HL-60/S4 treated with phorbol 12-myristate 13-acetate at 8.2 ng/mL for 4 days and 3 days (cell line): Measurements from ENCODE around the gene UBE2R2.

ENCODE experiments used
- in situ Hi-C: fragments of 300-500 bp; cut with MboI; formaldehyde crosslinking; loops from 2 replicates; pipeline ENCODE4 v1.15.0; 2022; ENCODE audit warnings: low sequenced_read_pairs

Gene UBE2R2

DNA sequence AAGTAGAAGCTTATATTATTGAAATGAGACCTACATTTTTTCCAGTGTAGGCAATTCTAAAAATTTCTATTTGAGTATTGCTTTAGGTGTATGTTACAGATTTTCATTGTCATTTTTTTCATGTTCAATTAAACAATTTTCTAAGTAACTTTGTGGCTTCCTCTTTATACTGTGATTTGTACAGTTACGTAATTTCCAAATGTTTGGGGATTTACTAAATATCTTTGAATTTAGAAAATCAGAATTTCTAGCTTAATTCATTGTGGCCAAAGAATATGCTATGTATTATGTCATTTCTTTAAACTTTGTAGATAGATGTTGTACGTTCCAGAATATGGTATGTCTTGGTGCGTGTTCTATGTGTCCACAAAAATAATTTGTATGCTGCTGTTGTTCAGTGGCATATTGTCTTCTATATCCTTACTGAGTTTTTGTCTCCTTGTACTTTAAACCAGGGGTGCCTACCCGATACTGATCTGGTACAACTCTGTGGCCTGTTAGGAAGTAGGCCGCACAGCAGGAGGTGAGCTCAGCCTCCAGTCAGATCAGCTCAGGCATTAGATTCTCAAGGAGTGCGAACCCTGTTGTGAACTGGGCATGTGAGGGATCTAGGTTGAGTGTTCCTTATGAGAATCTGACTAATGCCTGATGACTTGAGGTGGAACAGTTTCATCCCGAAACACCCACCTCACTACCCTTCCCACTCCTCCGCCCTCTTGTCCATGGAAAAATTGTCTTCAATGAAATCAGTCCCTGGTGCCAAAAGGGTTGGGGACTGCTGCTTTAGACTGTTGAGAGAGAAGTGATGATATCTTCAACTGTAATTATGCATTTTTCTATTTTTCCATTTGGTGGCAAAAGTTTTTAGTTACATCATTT is 63.5 kb downstream of the UBE2R2 start:
- in situ Hi-C loops = no loop called here

DNA sequence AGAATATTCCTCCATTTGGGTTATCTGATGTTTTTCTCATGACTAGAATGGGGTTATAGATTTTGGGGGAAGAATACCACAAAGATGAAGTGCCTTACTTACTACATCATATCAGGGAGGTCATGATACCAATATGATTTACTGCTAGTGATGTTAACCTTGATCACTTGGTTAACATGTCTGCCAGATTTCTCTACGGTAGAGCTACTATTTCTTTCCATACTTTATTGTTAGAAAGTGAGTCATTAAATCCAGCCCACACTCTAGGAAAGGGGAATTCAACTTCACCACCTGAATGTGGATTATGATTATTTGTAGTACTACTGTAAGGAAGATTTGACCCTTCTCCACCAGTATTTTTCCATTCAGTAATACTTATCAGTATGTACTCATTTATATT is 64.7 kb downstream of the UBE2R2 start:
- in situ Hi-C loops = no loop called here

DNA sequence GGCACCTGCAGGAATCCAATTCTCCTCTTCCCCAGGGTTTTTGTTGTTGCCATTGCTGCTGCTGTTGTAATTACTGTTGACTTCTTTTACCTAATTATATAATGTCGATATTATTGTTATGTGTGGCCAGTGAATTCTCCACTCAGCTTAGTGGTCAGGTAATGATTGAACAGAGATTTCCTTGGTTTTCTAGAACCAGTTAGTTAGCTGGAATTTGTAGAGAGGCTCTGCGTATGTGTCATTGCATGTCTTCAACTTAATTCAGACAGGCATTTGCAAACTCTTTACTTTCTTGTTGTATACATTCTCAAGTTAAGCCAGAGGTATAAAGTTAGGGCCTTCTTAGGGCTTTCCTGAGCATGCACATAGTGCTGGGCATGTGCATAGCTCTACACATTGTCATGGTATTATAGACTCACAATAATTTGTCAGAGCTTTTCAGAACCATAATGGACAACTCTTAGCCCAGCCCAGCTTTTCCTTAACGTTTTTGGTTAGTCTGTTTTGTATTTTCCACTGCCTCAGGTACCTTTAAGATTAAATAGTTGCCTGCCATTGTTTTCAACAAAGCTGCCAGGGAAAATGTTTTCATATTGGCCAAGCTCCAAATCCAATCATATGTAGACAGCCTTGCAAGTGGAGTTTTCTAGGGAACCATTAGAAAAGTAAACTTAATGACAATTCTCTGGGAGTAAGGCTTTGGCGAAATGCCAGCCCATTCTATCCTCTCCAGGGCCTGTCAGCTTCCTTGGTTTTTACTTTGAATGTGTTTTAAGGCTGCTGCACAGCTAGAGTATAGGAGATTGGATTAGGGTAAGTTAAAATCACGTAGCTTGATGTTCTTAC is 68.1 kb downstream of the UBE2R2 start:
- in situ Hi-C loops = no loop called here

DNA sequence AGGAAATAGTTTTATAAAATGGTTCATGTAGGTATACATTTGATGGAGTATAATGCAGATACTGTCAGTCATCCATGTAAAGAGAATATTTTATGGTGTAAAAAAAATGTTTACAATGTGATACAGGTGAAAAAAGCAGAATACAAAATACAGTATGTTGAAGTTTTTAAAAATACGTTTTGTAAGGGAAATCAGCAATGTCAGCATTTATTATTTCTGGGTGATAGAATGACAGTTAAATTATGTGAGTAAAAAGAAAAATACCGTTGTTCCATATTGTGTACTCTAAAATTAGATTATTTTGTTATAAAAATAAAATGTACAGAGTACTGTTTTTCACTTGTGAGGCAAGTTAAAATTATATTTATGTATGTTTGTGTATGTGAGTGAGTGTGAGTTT is 69.0 kb downstream of the UBE2R2 start:
- in situ Hi-C loops = no loop called here

DNA sequence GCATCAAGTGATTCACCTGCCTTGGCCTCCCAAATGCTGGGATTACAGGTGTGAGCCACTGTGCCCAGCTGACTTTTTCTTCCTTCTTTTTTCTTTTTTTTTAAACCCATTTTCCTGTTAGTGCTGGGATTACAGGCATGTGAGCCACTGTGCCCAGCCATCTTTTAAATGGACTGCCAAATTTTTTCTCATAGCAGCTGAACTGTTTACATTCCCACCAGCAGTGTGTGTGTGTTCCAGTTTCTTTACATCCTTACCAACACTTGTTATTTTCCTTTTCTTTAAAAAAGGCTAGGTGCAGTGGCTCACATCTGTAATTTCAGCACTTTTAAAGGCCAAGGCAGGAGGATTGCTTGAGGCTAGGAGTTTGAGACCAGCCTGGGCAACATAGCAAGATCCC is 76.9 kb downstream of the UBE2R2 start:
- in situ Hi-C loops = no loop called here

DNA sequence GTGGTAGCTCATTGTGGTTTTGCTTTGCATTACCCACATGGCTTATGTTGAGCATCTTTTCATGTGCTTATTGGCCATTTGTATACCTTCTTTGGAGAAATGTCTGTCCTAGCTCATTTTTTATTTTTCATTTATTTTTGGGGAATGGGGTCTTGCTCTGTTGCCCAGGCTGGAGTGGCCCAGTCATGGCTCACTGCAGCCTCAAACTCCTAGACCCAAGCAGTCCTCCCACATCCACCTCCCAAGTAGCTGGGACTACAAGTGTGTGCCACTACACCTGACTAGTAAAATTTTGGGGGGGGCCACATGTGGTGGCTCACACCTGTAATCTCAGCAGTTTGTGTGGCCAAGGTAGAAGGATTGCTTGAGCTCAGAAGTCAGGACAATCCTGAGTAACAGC is 77.4 kb downstream of the UBE2R2 start:
- in situ Hi-C loops = no loop called here

DNA sequence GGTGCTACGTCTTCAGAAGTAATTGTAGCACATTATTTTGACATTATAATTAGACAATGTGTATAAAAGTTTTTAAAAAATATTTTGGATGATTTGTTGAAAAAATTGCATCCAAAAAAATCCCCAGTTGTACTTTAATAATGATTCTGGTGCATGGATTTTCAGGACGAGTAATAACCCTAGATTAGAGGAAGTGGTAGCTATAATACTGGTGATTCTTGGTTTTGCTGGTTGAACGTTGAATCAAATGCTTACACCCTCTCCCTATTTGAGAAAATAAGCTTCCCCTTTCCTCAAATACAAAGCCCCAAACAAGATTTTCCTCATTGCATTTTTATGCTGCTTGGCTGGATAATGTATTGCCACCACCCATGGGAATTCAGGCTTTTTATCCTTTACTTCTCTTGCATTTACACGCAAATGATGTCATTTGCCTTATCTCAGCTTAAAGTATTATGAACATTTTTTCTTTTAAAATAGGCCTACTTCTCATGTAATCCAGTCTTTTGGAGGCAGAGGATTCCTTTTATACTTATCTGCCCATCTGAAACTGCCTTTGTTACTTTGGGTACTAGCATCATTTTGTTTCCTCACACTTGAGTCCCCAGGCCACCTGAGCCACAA is 86.3 kb downstream of the UBE2R2 start:
- in situ Hi-C loops = no loop called here

DNA sequence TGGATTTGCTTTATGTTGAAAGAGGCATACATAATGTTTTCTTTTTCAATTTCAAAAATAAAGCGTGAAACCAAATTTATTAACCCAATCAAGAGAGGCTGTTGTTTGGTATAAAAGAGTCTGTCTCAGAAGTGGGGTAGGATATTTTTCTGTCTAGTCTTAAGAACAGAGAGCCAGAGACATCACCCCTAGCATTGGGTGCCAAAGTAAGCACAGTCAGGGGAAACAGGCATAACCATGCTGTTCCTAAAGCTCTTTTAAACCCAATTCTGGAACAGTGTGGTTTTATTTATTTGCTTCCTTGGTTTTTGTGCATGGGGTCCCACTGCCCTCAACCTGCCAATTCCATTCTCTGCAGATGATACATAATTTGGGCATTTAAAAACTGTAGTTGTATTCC is 88.2 kb downstream of the UBE2R2 start:
- in situ Hi-C loops = no loop called here

DNA sequence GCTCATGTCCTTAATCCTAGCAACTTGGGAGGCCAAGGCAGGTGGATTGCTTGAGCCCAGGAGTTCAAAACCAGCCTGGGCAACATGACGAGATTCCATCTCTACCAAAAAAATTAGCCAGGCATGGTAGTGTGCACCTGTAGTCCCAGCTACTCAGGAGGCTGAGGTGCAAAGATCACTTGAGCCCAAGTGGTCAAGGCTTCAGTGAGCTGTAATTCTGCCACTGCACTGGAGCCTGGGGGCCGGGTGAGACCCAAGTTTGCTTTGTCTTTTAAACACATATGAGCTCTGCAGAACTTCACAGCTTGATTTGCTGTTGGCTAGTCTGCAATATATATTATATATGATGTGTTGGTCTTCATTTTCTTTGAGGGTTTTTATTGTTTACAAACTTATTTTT is 89.8 kb downstream of the UBE2R2 start:
- in situ Hi-C loops = no loop called here

DNA sequence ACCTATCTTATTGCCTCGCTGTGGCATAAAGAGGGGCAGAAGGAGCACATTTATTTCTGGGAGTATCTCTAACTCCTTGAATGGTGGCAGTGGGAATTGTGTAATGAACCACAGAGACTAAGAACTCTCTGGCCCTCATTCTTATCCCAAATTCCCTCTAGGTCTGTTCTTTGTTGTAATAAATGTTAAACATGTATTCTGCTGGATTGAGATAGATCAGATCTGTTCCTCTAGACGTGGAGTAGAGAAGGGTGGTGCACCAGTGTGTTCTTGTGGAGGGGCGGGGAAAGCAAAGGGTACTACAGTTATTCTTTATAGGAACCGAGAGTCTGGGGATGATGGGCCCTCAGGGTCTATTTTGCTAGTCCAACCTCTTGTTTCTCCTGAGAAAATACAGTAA is 90.4 kb downstream of the UBE2R2 start:
- in situ Hi-C loops = no loop called here

DNA sequence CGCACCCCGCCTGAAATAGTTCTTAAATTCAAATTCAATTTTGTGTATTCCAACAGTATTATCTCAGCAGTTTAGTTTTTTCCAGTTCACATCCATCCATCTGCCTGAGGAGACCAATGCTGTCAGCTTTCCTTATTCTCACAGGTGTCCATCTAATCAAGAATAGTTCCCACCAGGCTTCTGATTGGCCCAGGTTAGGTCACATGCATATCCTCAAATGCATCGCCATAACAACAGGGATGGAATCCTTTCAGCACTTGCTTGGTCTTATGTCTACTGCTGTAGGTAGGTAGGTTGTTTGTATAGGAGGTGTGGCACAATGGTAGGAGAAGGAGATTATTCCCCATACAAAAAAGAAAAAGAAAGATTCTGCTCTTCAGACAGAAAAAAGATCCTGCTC is 91.2 kb downstream of the UBE2R2 start:
- in situ Hi-C loops = no loop called here

DNA sequence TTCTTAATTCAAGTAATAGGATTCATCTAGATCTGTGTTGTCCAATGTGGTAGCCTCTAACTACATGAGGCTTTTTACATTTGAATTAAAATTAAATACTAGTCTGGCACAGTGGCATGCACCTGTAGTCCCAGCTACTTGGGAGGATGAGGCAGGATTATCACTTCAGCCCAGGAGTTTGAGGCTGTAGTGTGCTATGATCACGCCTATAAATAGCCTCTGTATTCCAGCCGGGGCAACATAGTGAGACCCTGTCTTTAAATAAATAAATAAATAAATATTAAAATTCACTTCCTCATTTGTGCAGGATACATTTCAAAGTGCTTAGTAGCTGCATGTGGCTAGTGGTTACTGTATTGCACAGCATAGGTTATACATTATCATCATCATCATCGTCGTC is 91.8 kb downstream of the UBE2R2 start:
- in situ Hi-C loops = no loop called here

DNA sequence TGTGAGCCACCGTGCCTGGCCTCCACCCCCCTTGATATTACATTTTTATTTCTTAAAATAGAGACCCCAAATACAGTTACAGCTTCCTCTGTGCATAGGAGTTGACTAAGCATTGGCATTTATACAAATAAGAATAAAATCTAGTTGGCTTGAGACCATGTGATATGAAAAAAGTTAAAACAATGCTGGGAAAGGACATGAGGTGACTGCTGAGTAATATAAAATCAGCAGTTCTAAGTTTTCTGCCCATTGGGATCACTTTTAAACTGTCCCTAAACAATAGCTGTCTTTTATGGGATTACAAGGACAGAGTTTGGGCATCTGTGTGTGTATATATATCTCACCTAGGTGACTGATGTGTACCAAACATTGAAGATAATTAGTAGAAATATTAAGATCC is 96.6 kb downstream of the UBE2R2 start:
- in situ Hi-C loops = no loop called here

DNA sequence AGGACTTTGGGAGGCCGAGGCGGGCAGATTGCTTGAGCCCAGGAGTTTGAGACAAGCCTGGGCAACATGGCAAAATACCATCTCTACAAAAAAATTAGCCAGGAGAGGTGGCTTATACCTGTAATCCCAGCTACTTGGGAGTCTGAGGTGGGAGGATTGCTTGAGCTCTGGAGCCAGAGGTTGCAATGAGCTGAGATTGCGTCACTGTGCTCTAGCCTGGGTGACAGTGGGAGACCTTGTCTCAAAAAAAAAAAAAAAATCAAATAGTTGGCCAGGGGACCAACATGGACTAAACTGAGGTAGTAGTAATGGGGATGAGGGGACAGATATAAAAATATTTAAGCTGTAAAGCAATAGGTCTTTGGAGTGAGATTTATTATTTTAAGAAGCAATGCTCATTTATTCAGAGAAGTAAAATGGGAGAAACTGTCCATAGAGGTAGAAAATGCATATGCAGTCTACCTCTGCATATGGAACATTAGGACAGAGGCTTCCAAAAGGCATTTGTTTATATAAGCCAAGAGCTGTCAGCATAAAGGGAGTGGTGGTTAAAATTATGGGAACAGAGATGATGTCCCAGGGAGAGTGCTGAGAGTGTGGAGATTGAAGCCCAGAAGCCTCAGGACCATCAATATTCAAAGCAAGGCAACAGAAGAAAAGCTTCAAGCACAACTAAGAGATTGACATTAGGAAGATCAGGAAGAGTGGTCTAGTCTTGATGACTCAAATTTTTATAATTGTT is 98.1 kb downstream of the UBE2R2 start:
- in situ Hi-C loops = no loop called here

DNA sequence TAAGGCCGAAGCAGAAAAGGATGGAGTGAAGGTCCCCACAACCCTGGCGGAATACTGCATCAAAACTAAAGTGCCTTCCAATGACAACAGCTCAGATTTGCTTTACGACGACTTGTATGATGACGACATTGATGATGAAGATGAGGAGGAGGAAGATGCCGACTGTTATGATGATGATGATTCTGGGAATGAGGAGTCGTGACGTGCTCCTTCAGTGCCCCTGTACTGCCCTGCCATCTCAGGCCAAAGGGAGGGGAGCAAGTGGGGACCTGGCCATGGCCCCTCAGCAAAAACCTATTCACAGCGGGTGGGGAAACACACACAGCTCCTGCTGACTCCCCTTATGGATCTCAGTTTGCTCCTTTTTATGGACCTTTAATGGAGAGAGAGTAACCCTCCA is 100.1 kb downstream of the UBE2R2 start:
- in situ Hi-C loops = no loop called here

DNA sequence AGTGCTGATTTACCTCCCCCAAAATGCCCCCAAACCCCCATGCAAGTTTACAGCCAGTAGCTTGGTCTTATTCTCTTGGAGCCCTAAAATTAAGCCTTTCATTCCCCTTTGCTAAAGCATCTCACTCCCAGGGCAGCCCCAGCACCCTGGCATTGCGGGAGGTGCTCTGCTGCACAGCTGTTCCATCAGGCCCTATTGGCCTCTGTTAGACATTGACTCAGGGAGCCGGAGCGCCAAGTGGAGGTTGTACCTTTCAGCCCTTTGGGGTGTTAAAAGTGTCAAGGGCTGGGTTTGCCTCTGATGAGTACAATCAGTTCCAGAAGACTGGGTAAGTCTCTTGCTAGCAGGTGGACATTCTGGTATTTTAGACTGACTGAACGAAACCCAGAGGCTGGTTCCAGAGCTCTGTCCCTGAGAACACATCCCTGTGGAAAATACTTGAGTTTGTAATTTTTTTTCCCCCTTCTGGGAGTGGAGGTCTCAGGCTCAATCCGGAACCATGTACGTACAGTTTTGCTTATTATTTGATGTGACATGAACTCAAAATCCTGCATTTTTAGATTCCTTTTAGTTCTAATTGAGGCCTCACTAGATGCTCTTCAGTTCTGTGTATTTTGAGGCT is 102.4 kb downstream of the UBE2R2 start:
- in situ Hi-C loops = no loop called here

DNA sequence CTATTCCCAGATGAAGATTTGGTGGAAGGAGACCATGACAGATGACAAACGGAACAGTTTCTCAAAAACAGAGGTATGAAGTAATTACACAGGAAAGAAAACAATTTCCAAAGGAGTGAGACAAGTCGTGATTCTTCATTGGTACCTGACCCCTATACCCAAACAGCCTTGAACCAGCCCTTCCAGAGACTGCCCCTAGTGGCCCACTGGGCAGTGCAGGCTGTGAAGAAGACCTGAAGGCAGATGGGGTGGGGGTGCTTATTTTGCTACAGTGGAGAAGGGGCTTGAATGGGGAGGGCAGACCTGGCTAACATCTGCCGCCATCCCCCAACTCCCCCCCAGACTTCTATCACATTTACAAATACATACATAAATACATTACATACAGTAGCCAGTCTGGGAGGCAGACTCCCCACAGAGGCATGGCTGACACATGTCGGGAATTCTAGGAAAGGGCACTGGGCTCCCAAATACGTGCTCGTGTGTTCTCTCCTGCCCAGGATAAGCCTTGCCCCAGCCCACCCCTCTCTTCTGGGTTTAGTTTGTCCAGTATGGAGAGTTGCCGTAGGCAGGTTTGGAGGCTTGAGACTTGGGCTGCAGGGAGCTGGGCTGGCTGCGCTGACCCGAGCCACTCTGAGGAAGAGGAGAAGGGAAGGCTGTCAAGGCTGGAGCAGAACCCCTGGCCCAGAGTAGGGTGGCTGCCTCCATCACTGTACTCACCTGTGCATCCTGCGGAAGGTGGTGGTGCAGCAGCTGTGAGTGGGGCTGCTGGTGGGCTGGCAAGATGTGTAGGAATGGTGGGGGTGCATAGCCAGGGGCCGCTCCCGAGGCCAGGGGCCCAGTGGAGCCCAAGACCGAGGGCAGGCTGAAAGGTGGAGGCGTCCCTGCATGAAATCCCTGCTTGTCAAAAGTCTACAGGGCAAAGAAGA is 105.3 kb downstream of the UBE2R2 start:
- in situ Hi-C loops = no loop called here

DNA sequence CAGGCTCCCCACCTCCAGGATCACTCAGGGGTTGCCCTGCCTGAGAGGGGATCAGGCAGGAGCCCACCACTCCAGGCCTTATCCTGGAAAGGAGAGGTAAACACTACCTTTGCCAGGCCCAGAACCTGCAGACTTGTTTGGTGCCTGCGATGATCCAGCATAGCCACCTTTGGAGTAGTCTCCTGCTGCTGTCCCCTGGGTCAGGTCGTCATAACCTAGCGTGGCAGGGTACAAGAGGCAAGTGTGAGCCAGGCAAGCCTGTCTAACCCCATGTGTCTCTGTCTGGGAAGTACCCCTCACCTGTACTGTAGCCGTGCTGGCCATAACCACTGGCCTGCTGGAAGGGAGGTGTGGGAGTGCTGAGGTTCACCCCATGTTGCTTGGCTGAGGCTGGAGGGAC is 106.1 kb downstream of the UBE2R2 start:
- in situ Hi-C loops = no loop called here

DNA sequence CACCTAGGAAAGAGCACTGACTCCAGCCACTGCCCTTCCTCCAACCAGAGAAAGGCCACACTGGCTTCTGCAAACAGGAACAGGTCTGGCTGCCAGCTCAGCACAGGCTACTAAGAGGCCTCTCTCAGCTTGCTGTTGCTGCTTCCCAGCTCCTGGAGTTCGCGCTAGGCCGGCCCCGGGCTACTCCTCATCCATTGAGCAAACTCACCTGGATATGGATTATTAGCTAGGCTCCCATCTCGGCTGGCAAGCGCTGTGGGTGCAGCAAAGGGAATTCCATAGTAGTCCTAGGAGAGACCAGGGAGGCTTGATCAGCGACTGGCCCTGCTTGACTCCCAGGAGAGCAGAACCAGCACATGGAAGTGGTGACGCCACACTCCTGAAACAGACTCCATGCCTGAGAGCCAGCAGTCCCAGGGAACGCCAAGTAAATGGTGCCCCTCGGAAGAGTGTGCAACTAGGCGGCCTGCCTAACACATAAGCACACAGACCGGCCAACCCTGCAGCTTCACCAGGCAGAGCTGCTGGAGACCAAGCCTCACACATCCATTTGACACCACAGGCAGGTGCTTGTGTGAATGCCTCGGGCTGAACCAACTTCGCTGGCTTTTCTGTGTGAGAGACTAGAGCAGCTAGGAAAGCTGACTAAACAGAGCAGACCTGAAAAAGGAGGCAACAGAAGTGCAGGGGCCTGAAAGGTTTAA is 107.2 kb downstream of the UBE2R2 start:
- in situ Hi-C loops = no loop called here
